H1 (cell line): ENCODE results near the gene PDZD2. TPM values are rescaled to one million over a fixed set of nuclear protein-coding genes. Genes with fewer than 3 reads are reported as not detected.

ENCODE experiments used
- CTCF ChIA-PET: fragments of 300-600 bp; sonication (Branson Sonifier 250); formaldehyde crosslinking; loops from one replicate; lab custom pipeline; 2021; ENCODE audit not compliant: partially characterized antibody; lab: Charles Lee
- POLR2A ChIA-PET: fragments of 300-600 bp; sonication (Branson Sonifier 250); formaldehyde crosslinking; loops from one replicate; lab custom pipeline; 2021; ENCODE audit warnings: inconsistent platforms; ENCODE audit not compliant: partially characterized antibody; lab: Charles Lee
- DNase-seq, 2 experiments: peaks; one replicate each; pipeline versions ENCODE4 v3.0.0 to v3.0.0-alpha.2; 2010 to 2022; ENCODE audit warnings: low spot score in 2 of 2, low read depth in 1 of 2, mixed read lengths in 1 of 2
- FAIRE-seq: peaks from 2 replicates; lab custom pipeline; 2011; peaks lifted over from hg19 to GRCh38; lab: Jason Lieb, UNC
- H2AFZ ChIP-seq: 2 replicates; pipeline ENCODE4 v1.8.1; 2012; ENCODE audit warnings: low read length, inconsistent platforms
- H2AK5ac ChIP-seq: 2 replicates; pipeline ENCODE4 v1.6.1; 2013; ENCODE audit warnings: low read depth, low read length
- H2BK120ac ChIP-seq: replicated peaks from 2 replicates; pipeline ENCODE3; 2013; ENCODE audit warnings: low read depth, low read length, inconsistent platforms
- H2BK12ac ChIP-seq: 2 replicates; pipeline ENCODE4 v1.6.1; 2013; ENCODE audit warnings: low read depth, low read length
- H2BK15ac ChIP-seq: 2 replicates; pipeline ENCODE4 v1.6.1; 2013; ENCODE audit warnings: low read length
- H2BK20ac ChIP-seq: 2 replicates; pipeline ENCODE4 v1.6.1; 2013; ENCODE audit warnings: low read length
- H2BK5ac ChIP-seq: 2 replicates; pipeline ENCODE4 v1.6.1; 2013; ENCODE audit warnings: low read depth, low read length
- H3K14ac ChIP-seq: 2 replicates; pipeline ENCODE4 v1.6.1; 2013; ENCODE audit warnings: inconsistent platforms; ENCODE audit not compliant: insufficient read length
- H3K18ac ChIP-seq: 2 replicates; pipeline ENCODE4 v1.6.1; 2013; ENCODE audit warnings: low read length; ENCODE audit errors: extremely low read depth
- H3K23ac ChIP-seq: 2 replicates; pipeline ENCODE4 v1.6.1; 2013; ENCODE audit warnings: inconsistent platforms; ENCODE audit not compliant: insufficient read length
- H3K23me2 ChIP-seq: 2 replicates; pipeline ENCODE4 v1.6.1; 2013; ENCODE audit warnings: low read depth, low read length
- H3K27ac ChIP-seq: 2 replicates; pipeline ENCODE4 v1.6.1; 2011; ENCODE audit warnings: low read depth, low read length, inconsistent platforms
- H3K27me3 ChIP-seq, 4 experiments: replicated peaks in 1 of 4; 1 replicate in 1 of 4; 2 replicates in 3 of 4; pipeline versions ENCODE4 v1.6.1 to v1.8.1; 2011 to 2013; ENCODE audit warnings: low read length in 3 of 4, mild to moderate bottlenecking in 3 of 4, inconsistent platforms in 2 of 4, mixed read lengths in 2 of 4, moderate library complexity in 1 of 4; ENCODE audit not compliant: control insufficient read depth in 3 of 4, insufficient read depth in 3 of 4; ENCODE audit errors: extremely low read depth in 1 of 4
- H3K36me3 ChIP-seq, 4 experiments: 2 replicates each; pipeline versions ENCODE4 v1.6.1 to v1.8.1; 2011 to 2013; ENCODE audit warnings: mild to moderate bottlenecking in 4 of 4, low read length in 3 of 4, moderate library complexity in 2 of 4, control low read depth in 1 of 4, inconsistent platforms in 1 of 4; ENCODE audit not compliant: insufficient read depth in 4 of 4, control insufficient read depth in 2 of 4
- H3K4ac ChIP-seq: replicated peaks from 2 replicates; pipeline ENCODE3; 2013; ENCODE audit warnings: low read length, low read depth, mixed read lengths, inconsistent platforms; ENCODE audit not compliant: insufficient read length
- H3K4me1 ChIP-seq, 4 experiments: replicated peaks in 1 of 4; 1 replicate in 1 of 4; 2 replicates in 3 of 4; pipeline versions ENCODE4 v1.6.1 to v1.8.1; 2011 to 2013; ENCODE audit warnings: low read length in 3 of 4, inconsistent platforms in 2 of 4, mixed read lengths in 1 of 4; ENCODE audit not compliant: insufficient read depth in 4 of 4, control insufficient read depth in 3 of 4
- H3K4me2 ChIP-seq, 2 experiments: 2 replicates each; pipeline versions ENCODE4 v1.6.1 to v1.8.1; 2011 to 2013; ENCODE audit warnings: low read depth in 2 of 2, low read length in 2 of 2, control low read depth in 1 of 2, inconsistent platforms in 1 of 2, mild to moderate bottlenecking in 1 of 2; ENCODE audit not compliant: insufficient read depth in 1 of 2
- H3K4me3 ChIP-seq, 4 experiments: fragments of 200-600, 300-600 bp in 1 of 4; sonication (generic), shearing (Covaris generic), sonication (Bioruptor Twin) in 1 of 4; 2 replicates each; pipeline versions ENCODE4 v1.5.1 to v1.8.1; 2011 to 2016; ENCODE audit warnings: low read length in 4 of 4, low read depth in 3 of 4, control low read depth in 2 of 4, inconsistent platforms in 2 of 4, mild to moderate bottlenecking in 2 of 4, mixed read lengths in 1 of 4, moderate library complexity in 1 of 4; ENCODE audit not compliant: insufficient read depth in 2 of 4; ENCODE audit errors: extremely low read depth in 1 of 4
- H3K56ac ChIP-seq: replicated peaks from 2 replicates; pipeline ENCODE3; 2013; ENCODE audit warnings: low read depth, mild to moderate bottlenecking, mixed read lengths, low read length, inconsistent platforms; ENCODE audit not compliant: insufficient read length
- H3K79me1 ChIP-seq: 2 replicates; pipeline ENCODE4 v1.6.1; 2013; ENCODE audit warnings: low read depth, low read length, control low read depth
- H3K79me2 ChIP-seq, 2 experiments: 2 replicates each; pipeline versions ENCODE4 v1.6.1 to v1.8.1; 2012 to 2013; ENCODE audit warnings: low read length in 2 of 2, mild to moderate bottlenecking in 2 of 2, inconsistent platforms in 1 of 2; ENCODE audit not compliant: insufficient read depth in 2 of 2, control insufficient read depth in 1 of 2
- H3K9ac ChIP-seq, 4 experiments: replicated peaks in 1 of 4; 1 replicate in 1 of 4; 2 replicates in 3 of 4; pipeline versions ENCODE4 v1.6.1 to v1.8.1; 2011 to 2013; ENCODE audit warnings: low read depth in 3 of 4, low read length in 3 of 4, control low read depth in 2 of 4, mild to moderate bottlenecking in 2 of 4, moderate library complexity in 2 of 4, inconsistent platforms in 1 of 4; ENCODE audit errors: extremely low read depth in 1 of 4
- H3K9me3 ChIP-seq, 2 experiments: 2 replicates each; pipeline versions ENCODE4 v1.6.1 to v1.8.1; 2012 to 2013; ENCODE audit warnings: mild to moderate bottlenecking in 2 of 2, moderate library complexity in 2 of 2, control low read depth in 1 of 2, inconsistent platforms in 1 of 2, low read depth in 1 of 2, low read length in 1 of 2, mixed read lengths in 1 of 2; ENCODE audit not compliant: insufficient read depth in 2 of 2
- H4K20me1 ChIP-seq, 2 experiments: replicated peaks in 1 of 2; 2 replicates each; pipeline versions ENCODE3 to v1.8.1; 2011 to 2013; ENCODE audit warnings: inconsistent platforms in 2 of 2, low read length in 2 of 2, mild to moderate bottlenecking in 1 of 2; ENCODE audit not compliant: insufficient read depth in 2 of 2, control insufficient read depth in 1 of 2
- H4K5ac ChIP-seq: 2 replicates; pipeline ENCODE4 v1.6.1; 2013; ENCODE audit warnings: low read length, low read depth, mixed read lengths, inconsistent platforms; ENCODE audit not compliant: insufficient read length
- H4K8ac ChIP-seq: 2 replicates; pipeline ENCODE4 v1.8.0; 2013; ENCODE audit warnings: mild to moderate bottlenecking, moderate library complexity, low read length, inconsistent platforms; ENCODE audit not compliant: insufficient read depth; ENCODE audit errors: extremely low read depth
- H4K91ac ChIP-seq: replicated peaks from 2 replicates; pipeline ENCODE3; 2013; ENCODE audit warnings: low read length, mixed read lengths, inconsistent platforms; ENCODE audit not compliant: insufficient read length
- BACH1 ChIP-seq: IDR thresholded peaks from 2 replicates; pipeline ENCODE4 v1.6.1; 2012; ENCODE audit warnings: low read length, improper control_type of control experiment
- CHD2 ChIP-seq: IDR thresholded peaks from 2 replicates; pipeline ENCODE4 v1.6.1; 2012; ENCODE audit warnings: low read length, improper control_type of control experiment
- GABPA ChIP-seq: IDR thresholded peaks from 2 replicates; pipeline ENCODE4 v1.6.1; 2011; ENCODE audit warnings: mild to moderate bottlenecking, low read length, moderate library complexity, borderline replicate concordance; ENCODE audit not compliant: insufficient read depth
- GTF2F1 ChIP-seq: IDR thresholded peaks from 2 replicates; pipeline ENCODE4 v1.6.1; 2012; ENCODE audit warnings: low read depth, low read length, improper control_type of control experiment, borderline replicate concordance
- JUN ChIP-seq: IDR thresholded peaks from 2 replicates; pipeline ENCODE4 v1.6.1; 2011; ENCODE audit warnings: low read depth, mild to moderate bottlenecking, improper control_type of control experiment, low read length
- JUND ChIP-seq: IDR thresholded peaks from 2 replicates; pipeline ENCODE4 v1.6.1; 2011; ENCODE audit warnings: mild to moderate bottlenecking, improper control_type of control experiment, low read length
- NANOG ChIP-seq: IDR thresholded peaks from 2 replicates; pipeline ENCODE4 v1.6.1; 2011; ENCODE audit warnings: low read length, low read depth, mild to moderate bottlenecking, inconsistent platforms; ENCODE audit not compliant: insufficient read depth, poor library complexity, severe bottlenecking
- RBBP5 ChIP-seq: IDR thresholded peaks from 2 replicates; pipeline ENCODE4 v1.7.1; 2012; ENCODE audit warnings: low read depth, mild to moderate bottlenecking, inconsistent platforms, low read length, moderate library complexity, borderline replicate concordance
- SAP30 ChIP-seq: fragments of 300-600 bp; sonication (generic); IDR thresholded peaks from 2 replicates; pipeline ENCODE4 v1.7.1; 2012; ENCODE audit warnings: low read length, moderate library complexity, mild to moderate bottlenecking, inconsistent platforms; ENCODE audit not compliant: insufficient read depth, insufficient replicate concordance
- ZNF274 ChIP-seq: IDR thresholded peaks from 2 replicates; pipeline ENCODE4 v1.7.0; 2012; ENCODE audit warnings: low read length, borderline replicate concordance; ENCODE audit errors: extremely low read depth
- WGBS, 2 experiments: shearing (Covaris generic) in 1 of 2; methylation state at CpG; one replicate each; pipeline versions ENCODE4 v1.1.6 to v1.1.7; 2013 to 2015; ENCODE audit warnings: low lambda C conversion rate in 2 of 2, mixed read lengths in 2 of 2, inconsistent platforms in 1 of 2, low coverage in 1 of 2, missing lambda C conversion rate in 1 of 2; ENCODE audit not compliant: insufficient replicate concordance in 2 of 2, insufficient coverage in 1 of 2, insufficient read length in 1 of 2; ENCODE audit errors: extremely low coverage in 1 of 2, missing lambda C conversion rate in 1 of 2; 5-methylcytosine and 5-hydroxymethylcytosine counted together
- polyA plus RNA-seq, 7 experiments: library from polyadenylated mRNA; depleted of rRNA in 3 of 7; stranded (reverse) in 5 of 7; unstranded in 2 of 7; fragments of >200 nt in 5 of 7; fragments of 200-250 nt in 2 of 7; gene quantifications; 1 replicate in 5 of 7; 2 replicates in 1 of 7; 4 replicates in 1 of 7; pipeline versions ENCODE4 v1.2.1 to v1.2.3, GENCODE V29; 2011 to 2013; ENCODE audit warnings: missing spikeins in 2 of 7, mixed read lengths in 2 of 7
- total RNA-seq: library from RNA; stranded (reverse); fragmentation: NEBNext Ultra II Directional; extraction: Animal tissue kit (Norgen Biotek cat#: 25700); gene quantifications from 2 replicates; pipeline ENCODE4 v1.2.1, GENCODE V29; 2021
- TF ChIP-seq, protein P1 (sequence below): IDR thresholded peaks from 2 replicates; pipeline ENCODE4 v1.6.1; 2012; ENCODE audit warnings: inconsistent platforms
- TF ChIP-seq, protein P2 (sequence below): IDR thresholded peaks from 2 replicates; pipeline ENCODE4 v1.6.1; 2011; ENCODE audit warnings: low read depth, mild to moderate bottlenecking, low read length; ENCODE audit not compliant: insufficient read depth

The PDZD2 gene
- total and polyA plus RNA-seq, 2 of the 8 experiments (the other 6 are each of a cell fraction or from before 2014, with no cell fraction given): 1.2 to 6.8 TPM

DNA sequence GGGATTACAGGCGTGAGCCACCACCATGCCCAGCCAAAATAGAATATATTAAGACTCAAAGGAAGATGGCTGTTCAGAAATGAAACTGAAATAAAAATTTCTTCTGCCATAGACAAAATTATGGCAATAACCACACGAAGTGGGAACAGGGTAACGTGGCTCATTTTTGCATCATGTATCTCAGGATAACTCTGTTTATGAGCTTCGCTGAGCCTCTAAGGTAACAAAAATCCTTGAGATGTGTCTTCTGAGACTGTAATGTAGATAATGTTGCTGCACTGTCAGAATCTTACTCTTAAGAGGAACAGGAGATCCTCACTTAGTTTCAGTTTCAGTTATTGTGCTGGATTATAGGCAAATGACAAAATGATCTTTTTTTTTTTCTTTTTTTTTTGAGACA is 381.3 kb downstream of the PDZD2 start:
- TF ChIP-seq ZNF274 (no peak), CHD2 (no peak), SAP30 (no peak), JUND (no peak), BACH1 (no peak), GTF2F1 (no peak), NANOG (no peak), GABPA (no peak), JUN (no peak), RBBP5 (no peak)
- TF ChIP-seq, protein P1, sequence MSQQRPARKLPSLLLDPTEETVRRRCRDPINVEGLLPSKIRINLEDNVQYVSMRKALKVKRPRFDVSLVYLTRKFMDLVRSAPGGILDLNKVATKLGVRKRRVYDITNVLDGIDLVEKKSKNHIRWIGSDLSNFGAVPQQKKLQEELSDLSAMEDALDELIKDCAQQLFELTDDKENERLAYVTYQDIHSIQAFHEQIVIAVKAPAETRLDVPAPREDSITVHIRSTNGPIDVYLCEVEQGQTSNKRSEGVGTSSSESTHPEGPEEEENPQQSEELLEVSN: no peak
- TF ChIP-seq, protein P2, sequence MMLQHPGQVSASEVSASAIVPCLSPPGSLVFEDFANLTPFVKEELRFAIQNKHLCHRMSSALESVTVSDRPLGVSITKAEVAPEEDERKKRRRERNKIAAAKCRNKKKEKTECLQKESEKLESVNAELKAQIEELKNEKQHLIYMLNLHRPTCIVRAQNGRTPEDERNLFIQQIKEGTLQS: no peak
- Histone ChIP-seq H3K9ac (no peak overlapping the region), H3K14ac (no peak overlapping the region), H3K79me2 (no peaks in the 10 kb centered on the region), H3K4me3 (no peak overlapping the region), H2BK120ac (no peak overlapping the region), H2BK15ac (no peak overlapping the region), H4K20me1 (no peaks in the 10 kb centered on the region), H2BK5ac (no peak overlapping the region), H2BK12ac (no peak overlapping the region), H3K56ac (no peak overlapping the region), H3K79me1 (no peaks in the 10 kb centered on the region), H4K8ac (no peak overlapping the region), H3K18ac (no peak overlapping the region), H2AK5ac (no peak overlapping the region), H2AFZ (no peak overlapping the region), H3K4ac (no peak overlapping the region), H4K5ac (no peak overlapping the region), H3K36me3 (no peaks in the 10 kb centered on the region), H2BK20ac (no peak overlapping the region), H4K91ac (no peak overlapping the region), H3K27ac (no peak overlapping the region), H3K23me2 (no peaks in the 10 kb centered on the region), H3K27me3 (no peaks in the 10 kb centered on the region), H3K4me1 (peaks cover 5 to 19% (median 14%) of the 10 kb centered on the region in 4 experiments), H3K4me2 (no peak overlapping the region), H3K9me3 (no peaks in the 10 kb centered on the region), H3K23ac (no peak overlapping the region)
- FAIRE-seq (no peak), DNase-seq (no peak)
- POLR2A ChIA-PET: no interaction called here
- WGBS, 2 experiments: 93% methylated on average over 4 of the region's 4 CpGs; no CpG with 5 or more reads in 1 of the 2 experiments
- CTCF ChIA-PET: interaction anchor here (1.0 kb wide), 1 partner anchor 10 kb away, joined by 3 read pairs; no protein-coding TSS in a partner anchor
